Measurements from ENCODE around the gene CDKN2AIP. TPM values are rescaled to one million over a fixed set of nuclear protein-coding genes. Genes with fewer than 3 reads are reported as not detected.

Gene CDKN2AIP, protein sequence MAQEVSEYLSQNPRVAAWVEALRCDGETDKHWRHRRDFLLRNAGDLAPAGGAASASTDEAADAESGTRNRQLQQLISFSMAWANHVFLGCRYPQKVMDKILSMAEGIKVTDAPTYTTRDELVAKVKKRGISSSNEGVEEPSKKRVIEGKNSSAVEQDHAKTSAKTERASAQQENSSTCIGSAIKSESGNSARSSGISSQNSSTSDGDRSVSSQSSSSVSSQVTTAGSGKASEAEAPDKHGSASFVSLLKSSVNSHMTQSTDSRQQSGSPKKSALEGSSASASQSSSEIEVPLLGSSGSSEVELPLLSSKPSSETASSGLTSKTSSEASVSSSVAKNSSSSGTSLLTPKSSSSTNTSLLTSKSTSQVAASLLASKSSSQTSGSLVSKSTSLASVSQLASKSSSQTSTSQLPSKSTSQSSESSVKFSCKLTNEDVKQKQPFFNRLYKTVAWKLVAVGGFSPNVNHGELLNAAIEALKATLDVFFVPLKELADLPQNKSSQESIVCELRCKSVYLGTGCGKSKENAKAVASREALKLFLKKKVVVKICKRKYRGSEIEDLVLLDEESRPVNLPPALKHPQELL
- total RNA-seq = 9.8 and 13.5 TPM in 2 replicates

DNA sequence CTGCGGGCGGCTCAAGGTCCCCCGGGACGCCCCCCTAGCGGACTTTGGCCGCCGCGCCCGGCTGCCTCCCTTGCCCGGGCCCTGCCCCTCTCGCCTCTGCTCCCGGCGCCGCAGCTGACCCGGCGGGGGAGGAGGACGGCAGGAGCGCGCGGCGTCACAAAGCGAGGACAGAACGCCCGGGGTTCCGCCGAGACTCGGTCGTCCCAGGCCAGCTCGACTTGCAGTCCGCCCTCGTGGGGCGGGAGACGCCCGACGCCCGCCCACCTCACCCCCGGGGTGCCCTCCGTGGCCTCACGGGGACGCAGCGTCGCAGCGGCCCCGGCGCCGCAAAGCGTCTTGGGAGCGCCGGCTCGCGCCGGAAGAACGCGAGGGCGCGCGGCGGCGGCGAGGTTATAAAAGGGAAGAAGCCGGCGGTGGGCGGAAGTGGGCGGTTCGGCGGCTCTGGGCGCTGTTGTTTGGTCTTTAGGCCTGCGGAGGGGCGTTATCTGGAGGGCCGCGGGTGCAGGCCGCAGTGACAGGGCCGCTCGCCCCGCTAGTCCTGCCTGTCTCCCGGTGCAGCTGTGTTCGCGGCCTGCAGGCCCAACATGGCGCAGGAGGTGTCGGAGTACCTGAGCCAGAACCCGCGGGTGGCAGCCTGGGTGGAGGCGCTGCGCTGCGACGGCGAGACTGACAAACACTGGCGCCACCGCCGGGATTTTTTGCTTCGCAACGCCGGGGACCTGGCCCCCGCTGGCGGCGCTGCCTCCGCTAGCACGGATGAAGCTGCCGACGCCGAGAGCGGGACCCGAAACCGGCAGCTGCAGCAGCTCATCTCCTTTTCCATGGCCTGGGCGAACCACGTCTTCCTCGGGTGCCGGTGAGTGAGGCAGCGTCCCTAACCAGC lies at the start of gene CDKN2AIP:
Gene CDKN2AIP (plus strand): TSS at position 423 of the 883 bp plus-strand sequence. CDS start 162 bp downstream, at position 585.

Other genes starting within 250 kb of the CDKN2AIP start
- gene CLDN22, start 124.4 kb upstream of the CDKN2AIP start, total RNA-seq = not detected in 2 replicates
- not detected in 2 replicates for gene CLDN24, start 122.2 kb upstream of the CDKN2AIP start, total RNA-seq
- 3.5 and 8.2 TPM in 2 replicates for gene ING2, start 60.4 kb downstream of the CDKN2AIP start, total RNA-seq
- 20.2 and 23.7 TPM in 2 replicates for gene RWDD4, start 214.5 kb downstream of the CDKN2AIP start, total RNA-seq
- gene TRAPPC11, start 214.7 kb downstream of the CDKN2AIP start, total RNA-seq = 30.5 and 33.7 TPM in 2 replicates

Data from myometrial cell (primary cell).